ENCODE data around the gene SLC1A2. TPM values are rescaled to one million over a fixed set of nuclear protein-coding genes. Genes with fewer than 3 reads are reported as not detected.

Gene SLC1A2
- polyA plus RNA-seq, 4 donors, result 0.15 to 0.18 TPM; not detected in 2

- Histone ChIP-seq H3K36me3 (ENCODE audit: control insufficient read depth in 3 of 3, insufficient read depth in 2 of 3, low read depth in 1 of 3, low read length in 3 of 3) (no peaks in the 10 kb centered on the region), H3K27me3 (ENCODE audit: control insufficient read depth in 3 of 3, insufficient read depth in 3 of 3, low read length in 3 of 3) (no peaks in the 10 kb centered on the region), H3K4me1 (ENCODE audit: control insufficient read depth in 3 of 3, insufficient read depth in 2 of 3, low read depth in 1 of 3, low read length in 2 of 3) (no peaks in the 10 kb centered on the region), H3K27ac (ENCODE audit: low read depth in 1 of 3, low read length in 2 of 3) (no peak overlapping the region), H3K4me3 (ENCODE audit: low read depth in 1 of 3, low read length in 3 of 3) (no peak overlapping the region), H3K9me3 (ENCODE audit: control insufficient read depth in 2 of 2, insufficient read depth in 1 of 2, low read depth in 1 of 2, low read length in 1 of 2) (no peaks in the 10 kb centered on the region)
- DNase-seq (no peak), FAIRE-seq (no peak)
- WGBS, 3 donors, result 43 to 62% (median 54%) methylated on average over 2 of the region's 2 CpGs
These were observed 137.0 kb downstream of the SLC1A2 start for GRCh38 chr11:35282221-35282882.

- WGBS, 3 donors, result 73 to 92% (median 92%) methylated on average over 5 of the region's 5 CpGs
- no peak overlapping the region for H3K27ac ChIP-seq (ENCODE audit: low read depth in 1 of 3, low read length in 2 of 3)
- DNase-seq (no peak), FAIRE-seq (no peak)
- H3K4me3 ChIP-seq (ENCODE audit: low read depth in 1 of 3, low read length in 3 of 3), result no peak overlapping the region
- no peaks in the 10 kb centered on the region for H3K9me3 ChIP-seq (ENCODE audit: control insufficient read depth in 2 of 2, insufficient read depth in 1 of 2, low read depth in 1 of 2, low read length in 1 of 2)
- H3K36me3 ChIP-seq (ENCODE audit: control insufficient read depth in 3 of 3, insufficient read depth in 2 of 3, low read depth in 1 of 3, low read length in 3 of 3), result no peaks in the 10 kb centered on the region
- no peaks in the 10 kb centered on the region for H3K4me1 ChIP-seq (ENCODE audit: control insufficient read depth in 3 of 3, insufficient read depth in 2 of 3, low read depth in 1 of 3, low read length in 2 of 3)
- H3K27me3 ChIP-seq (ENCODE audit: control insufficient read depth in 3 of 3, insufficient read depth in 3 of 3, low read length in 3 of 3), result no peaks in the 10 kb centered on the region
These were observed 138.1 kb downstream of the SLC1A2 start for GRCh38 chr11:35281169-35281688.

GRCh38 chr11:35280727-35281126 lies 138.6 kb downstream of the SLC1A2 start:
- Histone ChIP-seq H3K36me3 (ENCODE audit: control insufficient read depth in 3 of 3, insufficient read depth in 2 of 3, low read depth in 1 of 3, low read length in 3 of 3) (no peaks in the 10 kb centered on the region), H3K9me3 (ENCODE audit: control insufficient read depth in 2 of 2, insufficient read depth in 1 of 2, low read depth in 1 of 2, low read length in 1 of 2) (no peaks in the 10 kb centered on the region), H3K4me3 (ENCODE audit: low read depth in 1 of 3, low read length in 3 of 3) (no peak overlapping the region), H3K27me3 (ENCODE audit: control insufficient read depth in 3 of 3, insufficient read depth in 3 of 3, low read length in 3 of 3) (no peaks in the 10 kb centered on the region), H3K4me1 (ENCODE audit: control insufficient read depth in 3 of 3, insufficient read depth in 2 of 3, low read depth in 1 of 3, low read length in 2 of 3) (no peaks in the 10 kb centered on the region), H3K27ac (ENCODE audit: low read depth in 1 of 3, low read length in 2 of 3) (no peak overlapping the region)
- WGBS, 3 donors, result 89 to 96% (median 95%) methylated on average over 7 of the region's 7 CpGs
- DNase-seq (no peak), FAIRE-seq (no peak)

- Histone ChIP-seq H3K9me3 (ENCODE audit: control insufficient read depth in 2 of 2, insufficient read depth in 1 of 2, low read depth in 1 of 2, low read length in 1 of 2) (no peaks in the 10 kb centered on the region), H3K27ac (ENCODE audit: low read depth in 1 of 3, low read length in 2 of 3) (no peak overlapping the region), H3K4me1 (ENCODE audit: control insufficient read depth in 3 of 3, insufficient read depth in 2 of 3, low read depth in 1 of 3, low read length in 2 of 3) (peaks cover 0 to 4% (median 0%) of the 10 kb centered on the region in 3 donors), H3K4me3 (ENCODE audit: low read depth in 1 of 3, low read length in 3 of 3) (no peak overlapping the region), H3K36me3 (ENCODE audit: control insufficient read depth in 3 of 3, insufficient read depth in 2 of 3, low read depth in 1 of 3, low read length in 3 of 3) (no peaks in the 10 kb centered on the region), H3K27me3 (ENCODE audit: control insufficient read depth in 3 of 3, insufficient read depth in 3 of 3, low read length in 3 of 3) (peaks cover 0 to 2% (median 0%) of the 10 kb centered on the region in 3 donors)
- no peak for DNase-seq
- FAIRE-seq, result no peak
- WGBS, 3 donors, result 92 to 94% (median 93%) methylated on average over 2 of the region's 2 CpGs
These were observed 141.5 kb downstream of the SLC1A2 start for GRCh38 chr11:35277827-35278226.

GRCh38 chr11:35276396-35277145 lies 142.8 kb downstream of the SLC1A2 start:
- no peaks in the 10 kb centered on the region for H3K36me3 ChIP-seq (ENCODE audit: control insufficient read depth in 3 of 3, insufficient read depth in 2 of 3, low read depth in 1 of 3, low read length in 3 of 3)
- H3K4me1 ChIP-seq (ENCODE audit: control insufficient read depth in 3 of 3, insufficient read depth in 2 of 3, low read depth in 1 of 3, low read length in 2 of 3), result peaks cover 0 to 4% (median 0%) of the 10 kb centered on the region in 3 donors
- DNase-seq (no peak), FAIRE-seq (no peak)
- peaks cover 0 to 5% (median 0%) of the 10 kb centered on the region in 3 donors for H3K27me3 ChIP-seq (ENCODE audit: control insufficient read depth in 3 of 3, insufficient read depth in 3 of 3, low read length in 3 of 3)
- H3K27ac ChIP-seq (ENCODE audit: low read depth in 1 of 3, low read length in 2 of 3), result no peak overlapping the region
- H3K4me3 ChIP-seq (ENCODE audit: low read depth in 1 of 3, low read length in 3 of 3), result no peak overlapping the region
- H3K9me3 ChIP-seq (ENCODE audit: control insufficient read depth in 2 of 2, insufficient read depth in 1 of 2, low read depth in 1 of 2, low read length in 1 of 2), result no peaks in the 10 kb centered on the region
- WGBS, 3 donors, result 64 to 81% (median 77%) methylated on average over 2 of the region's 2 CpGs

- DNase-seq (no peak), FAIRE-seq (no peak)
- H3K4me1 ChIP-seq (ENCODE audit: control insufficient read depth in 3 of 3, insufficient read depth in 2 of 3, low read depth in 1 of 3, low read length in 2 of 3), result peaks cover 0 to 4% (median 0%) of the 10 kb centered on the region in 3 donors
- 71 to 76% (median 72%) methylated on average over 1 of the region's 1 CpG for WGBS, 3 donors
- H3K4me3 ChIP-seq (ENCODE audit: low read depth in 1 of 3, low read length in 3 of 3), result no peak overlapping the region
- H3K36me3 ChIP-seq (ENCODE audit: control insufficient read depth in 3 of 3, insufficient read depth in 2 of 3, low read depth in 1 of 3, low read length in 3 of 3), result no peaks in the 10 kb centered on the region
- H3K27me3 ChIP-seq (ENCODE audit: control insufficient read depth in 3 of 3, insufficient read depth in 3 of 3, low read length in 3 of 3), result peaks cover 0 to 5% (median 0%) of the 10 kb centered on the region in 3 donors
- H3K9me3 ChIP-seq (ENCODE audit: control insufficient read depth in 2 of 2, insufficient read depth in 1 of 2, low read depth in 1 of 2, low read length in 1 of 2), result no peaks in the 10 kb centered on the region
- peak overlapping the region in 1 of 3 donors; percentile 34 for H3K27ac ChIP-seq (ENCODE audit: low read depth in 1 of 3, low read length in 2 of 3)
These were observed 143.6 kb downstream of the SLC1A2 start for GRCh38 chr11:35275786-35276170.

GRCh38 chr11:35274909-35275785 lies 144.2 kb downstream of the SLC1A2 start:
- WGBS, 3 donors, result 22 to 48% (median 24%) methylated on average over 6 of the region's 6 CpGs
- FAIRE-seq (no peak), DNase-seq (peak; percentile 10 to 23)
- Histone ChIP-seq H3K4me1 (ENCODE audit: control insufficient read depth in 3 of 3, insufficient read depth in 2 of 3, low read depth in 1 of 3, low read length in 2 of 3) (peaks cover 0 to 4% (median 0%) of the 10 kb centered on the region in 3 donors), H3K4me3 (ENCODE audit: low read depth in 1 of 3, low read length in 3 of 3) (no peak overlapping the region), H3K9me3 (ENCODE audit: control insufficient read depth in 2 of 2, insufficient read depth in 1 of 2, low read depth in 1 of 2, low read length in 1 of 2) (no peaks in the 10 kb centered on the region), H3K36me3 (ENCODE audit: control insufficient read depth in 3 of 3, insufficient read depth in 2 of 3, low read depth in 1 of 3, low read length in 3 of 3) (no peaks in the 10 kb centered on the region), H3K27ac (ENCODE audit: low read depth in 1 of 3, low read length in 2 of 3) (peak overlapping the region in 1 of 3 donors; percentile 34), H3K27me3 (ENCODE audit: control insufficient read depth in 3 of 3, insufficient read depth in 3 of 3, low read length in 3 of 3) (peaks cover 0 to 5% (median 0%) of the 10 kb centered on the region in 3 donors)

GRCh38 chr11:35272391-35272902 lies 146.9 kb downstream of the SLC1A2 start:
- peaks cover 0 to 5% (median 0%) of the 10 kb centered on the region in 3 donors for H3K27me3 ChIP-seq (ENCODE audit: control insufficient read depth in 3 of 3, insufficient read depth in 3 of 3, low read length in 3 of 3)
- WGBS, 3 donors, result 71 to 78% (median 76%) methylated on average over 5 of the region's 5 CpGs
- no peak for FAIRE-seq
- peak in 1 of 2 donors; percentile 29 for DNase-seq
- H3K27ac ChIP-seq (ENCODE audit: low read depth in 1 of 3, low read length in 2 of 3), result peak overlapping the region in 1 of 3 donors; percentile 5
- no peaks in the 10 kb centered on the region for H3K9me3 ChIP-seq (ENCODE audit: control insufficient read depth in 2 of 2, insufficient read depth in 1 of 2, low read depth in 1 of 2, low read length in 1 of 2)
- H3K4me3 ChIP-seq (ENCODE audit: low read depth in 1 of 3, low read length in 3 of 3), result no peak overlapping the region
- no peaks in the 10 kb centered on the region for H3K36me3 ChIP-seq (ENCODE audit: control insufficient read depth in 3 of 3, insufficient read depth in 2 of 3, low read depth in 1 of 3, low read length in 3 of 3)
- peaks cover 0 to 4% (median 0%) of the 10 kb centered on the region in 3 donors for H3K4me1 ChIP-seq (ENCODE audit: control insufficient read depth in 3 of 3, insufficient read depth in 2 of 3, low read depth in 1 of 3, low read length in 2 of 3)
